HEK293T (cell line): ENCODE results near the gene NFIA.

ENCODE experiments used
- ARNT ChIP-seq: fragments of 450-650 bp; IDR thresholded peaks from 2 replicates; pipeline ENCODE4 v1.6.1; 2017; ENCODE audit warnings: mild to moderate bottlenecking
- CTBP1 ChIP-seq: fragments of 450-650 bp; IDR thresholded peaks from 2 replicates; pipeline ENCODE4 v1.6.1; 2016; ENCODE audit warnings: borderline replicate concordance
- ELF4 ChIP-seq: fragments of 450-650 bp; IDR thresholded peaks from 2 replicates; pipeline ENCODE4 v1.6.1; 2017; ENCODE audit warnings: antibody characterized with exemption
- FOXA1 ChIP-seq: fragments of 450-650 bp; IDR thresholded peaks from 2 replicates; pipeline ENCODE4 v1.6.1; 2016; ENCODE audit warnings: mild to moderate bottlenecking
- FOXK2 ChIP-seq: fragments of 450-650 bp; IDR thresholded peaks from 2 replicates; pipeline ENCODE4 v1.6.1; 2016; ENCODE audit warnings: mild to moderate bottlenecking
- L3MBTL2 ChIP-seq: fragments of 450-650 bp; conservative IDR thresholded peaks from 2 replicates; pipeline ENCODE4 v1.6.1; 2016; ENCODE audit warnings: mild to moderate bottlenecking
- NFRKB ChIP-seq: fragments of 450-650 bp; IDR thresholded peaks from 2 replicates; pipeline ENCODE4 v1.6.1; 2016; ENCODE audit warnings: mild to moderate bottlenecking, moderate library complexity
- SP1 ChIP-seq: fragments of 450-650 bp; IDR thresholded peaks from 2 replicates; pipeline ENCODE4 v1.6.1; 2017
- SUZ12 ChIP-seq: fragments of 450-650 bp; IDR thresholded peaks from 2 replicates; pipeline ENCODE4 v1.6.1; 2016; ENCODE audit warnings: mild to moderate bottlenecking
- TARDBP ChIP-seq: fragments of 450-650 bp; IDR thresholded peaks from 2 replicates; pipeline ENCODE4 v1.6.1; 2016

GRCh38 chr1:61167309-61167708, 84.9 kb downstream of the NFIA start:
- TF ChIP-seq L3MBTL2, result no peak
- TF ChIP-seq NFRKB, result no peak
- TF ChIP-seq ELF4, result no peak
- no peak for TF ChIP-seq ARNT
- TF ChIP-seq CTBP1, result no peak
- TF ChIP-seq FOXA1, result no peak
- no peak for TF ChIP-seq SP1
- TF ChIP-seq FOXK2, result no peak
- no peak for TF ChIP-seq SUZ12
- TF ChIP-seq TARDBP, result no peak
